ENCODE measurements around the gene TFR2.

The TFR2 gene

DNA sequence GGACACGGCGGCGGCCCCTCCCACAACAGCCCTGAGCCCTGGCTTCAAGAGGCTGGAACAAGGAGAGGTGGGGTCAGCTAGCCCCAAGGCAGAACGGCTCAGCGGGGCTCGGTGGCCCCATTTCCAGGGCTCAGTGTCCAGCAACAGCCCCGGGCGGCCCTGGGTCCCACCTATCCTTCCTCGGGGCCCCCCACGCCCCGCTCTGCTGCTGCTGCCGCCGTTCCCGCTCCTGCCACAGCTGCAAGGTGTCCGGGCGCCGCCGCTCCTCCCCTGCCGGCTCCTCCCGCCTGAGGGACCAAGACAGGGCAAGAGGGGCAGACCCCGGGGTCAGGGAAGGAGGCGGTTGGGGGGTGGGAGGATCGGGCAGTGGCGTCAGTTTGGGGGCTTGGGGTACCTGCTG, 64.2 kb downstream of the TFR2 start:
- H3K9ac ChIP-seq (ENCODE audit: low read depth, low read length), result no peak overlapping the region
- H3K4me3 ChIP-seq (ENCODE audit: low read length), result no peak overlapping the region
- H3K9me3 ChIP-seq (ENCODE audit: insufficient read depth, low read depth, low read length), result no peaks in the 10 kb centered on the region
- H3K27ac ChIP-seq (ENCODE audit: low read length), result no peak overlapping the region
- H3K4me1 ChIP-seq (ENCODE audit: insufficient read depth, low read length), result peaks cover under 1% of the 10 kb centered on the region
- H3K36me3 ChIP-seq (ENCODE audit: insufficient read depth, low read depth, low read length), result peaks cover 52% of the 10 kb centered on the region
- no peaks in the 10 kb centered on the region for H3K27me3 ChIP-seq (ENCODE audit: insufficient read depth, low read length)

DNA sequence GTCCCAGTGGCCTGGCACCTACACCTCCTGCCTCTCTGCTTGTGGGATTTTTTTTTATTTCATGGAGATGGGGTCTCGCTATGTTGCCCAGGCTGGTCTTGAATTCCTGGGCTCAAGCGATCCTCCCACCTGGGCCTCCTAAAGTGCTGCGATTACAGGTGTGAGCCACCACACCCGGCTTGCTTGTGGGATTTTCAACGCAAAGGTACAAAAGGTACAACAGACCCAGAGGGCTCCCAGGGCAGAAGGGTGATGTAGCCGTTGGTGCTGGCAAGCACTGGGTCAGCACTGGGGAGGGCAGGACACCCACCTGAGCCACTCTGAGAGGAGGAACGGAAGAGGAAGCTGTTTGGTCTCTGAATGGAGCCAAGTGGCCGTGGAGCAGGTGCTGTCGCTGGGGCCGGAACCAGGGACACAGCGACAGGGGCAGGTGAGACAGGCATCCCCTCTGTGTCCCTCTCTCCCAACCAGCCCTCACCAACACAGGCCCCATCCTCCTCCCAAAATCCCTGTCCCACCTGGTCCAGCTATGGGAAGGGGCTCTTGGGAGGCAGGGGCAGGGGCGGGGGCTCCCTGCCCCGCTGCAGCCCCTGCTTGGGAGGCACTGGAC, 64.9 kb downstream of the TFR2 start:
- Histone ChIP-seq H3K4me3 (ENCODE audit: low read length) (no peak overlapping the region), H3K27ac (ENCODE audit: low read length) (no peak overlapping the region), H3K9me3 (ENCODE audit: insufficient read depth, low read depth, low read length) (no peaks in the 10 kb centered on the region), H3K9ac (ENCODE audit: low read depth, low read length) (no peak overlapping the region), H3K36me3 (ENCODE audit: insufficient read depth, low read depth, low read length) (peaks cover 46% of the 10 kb centered on the region), H3K27me3 (ENCODE audit: insufficient read depth, low read length) (peaks cover 5% of the 10 kb centered on the region; the same call in 1 of the 2 replicates), H3K4me1 (ENCODE audit: insufficient read depth, low read length) (peaks cover 7% of the 10 kb centered on the region)

DNA sequence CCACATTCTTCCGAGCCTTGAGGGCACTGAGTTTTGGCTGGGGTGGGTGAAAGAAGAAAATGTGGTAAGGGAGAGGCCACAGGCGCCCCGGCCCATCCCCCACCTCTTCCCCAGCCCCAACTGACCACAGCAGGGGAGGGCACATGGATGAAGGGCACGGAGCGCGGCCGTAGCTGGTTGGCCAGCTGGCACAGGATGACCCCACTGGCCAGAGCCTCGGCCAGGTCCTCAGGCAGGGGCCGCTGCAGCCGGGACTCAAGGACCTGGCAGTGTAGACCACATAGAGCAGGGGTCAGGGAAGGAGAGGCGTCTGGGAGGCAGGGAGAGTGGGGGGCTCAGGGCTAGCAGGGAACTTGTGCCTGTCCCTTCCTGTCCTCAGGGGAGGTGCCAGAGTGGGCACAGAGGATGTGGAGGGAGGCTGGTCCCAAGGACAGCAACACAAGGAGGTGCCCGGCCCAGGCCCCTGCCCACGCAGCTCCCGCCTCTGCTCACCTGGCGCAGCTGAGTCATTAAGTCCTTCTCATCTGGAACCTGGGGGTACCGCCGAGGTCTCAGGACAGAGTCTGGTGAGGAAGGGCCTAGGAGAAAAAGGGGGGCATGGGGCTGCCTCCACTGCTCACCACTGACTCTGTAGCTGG, 65.5 kb downstream of the TFR2 start:
- Histone ChIP-seq H3K9me3 (ENCODE audit: insufficient read depth, low read depth, low read length) (no peaks in the 10 kb centered on the region), H3K27me3 (ENCODE audit: insufficient read depth, low read length) (peaks cover 11% of the 10 kb centered on the region; the same call in 1 of the 2 replicates), H3K36me3 (ENCODE audit: insufficient read depth, low read depth, low read length) (peaks cover 39% of the 10 kb centered on the region), H3K4me3 (ENCODE audit: low read length) (no peak overlapping the region), H3K4me1 (ENCODE audit: insufficient read depth, low read length) (peaks cover 10% of the 10 kb centered on the region), H3K9ac (ENCODE audit: low read depth, low read length) (no peak overlapping the region), H3K27ac (ENCODE audit: low read length) (no peak overlapping the region)

DNA sequence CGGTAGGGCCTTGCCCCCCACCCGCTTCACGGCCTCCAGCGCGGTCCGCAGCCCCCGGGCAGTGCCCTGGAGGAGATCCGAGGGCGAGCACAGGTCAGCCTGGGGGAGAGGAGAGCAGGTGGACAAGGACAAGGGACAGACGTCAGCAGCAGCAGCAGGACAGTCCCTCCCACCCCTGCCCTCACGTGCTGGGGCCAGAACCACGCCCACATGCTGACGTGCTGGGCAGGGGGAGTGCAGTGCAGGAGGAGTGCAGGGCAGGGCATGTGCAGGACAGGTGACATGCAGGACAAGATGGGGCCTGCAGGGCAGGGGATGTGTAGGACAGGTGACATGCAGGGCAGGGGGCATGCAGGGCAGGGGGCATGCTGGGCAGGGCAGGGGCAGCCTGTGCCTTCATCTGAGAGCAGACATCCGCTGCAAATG, 66.1 kb downstream of the TFR2 start:
- Histone ChIP-seq H3K9me3 (ENCODE audit: insufficient read depth, low read depth, low read length) (no peaks in the 10 kb centered on the region), H3K27me3 (ENCODE audit: insufficient read depth, low read length) (peaks cover 15% of the 10 kb centered on the region; the same call in 1 of the 2 replicates), H3K4me1 (ENCODE audit: insufficient read depth, low read length) (peaks cover 10% of the 10 kb centered on the region), H3K4me3 (ENCODE audit: low read length) (no peak overlapping the region), H3K36me3 (ENCODE audit: insufficient read depth, low read depth, low read length) (peaks cover 33% of the 10 kb centered on the region), H3K9ac (ENCODE audit: low read depth, low read length) (no peak overlapping the region), H3K27ac (ENCODE audit: low read length) (no peak overlapping the region)

GRCh38 chr7:100574362-100575205, 66.8 kb downstream of the TFR2 start:
- Histone ChIP-seq H3K4me1 (ENCODE audit: insufficient read depth, low read length) (peaks cover 10% of the 10 kb centered on the region), H3K9me3 (ENCODE audit: insufficient read depth, low read depth, low read length) (no peaks in the 10 kb centered on the region), H3K27ac (ENCODE audit: low read length) (no peak overlapping the region), H3K36me3 (ENCODE audit: insufficient read depth, low read depth, low read length) (peaks cover 27% of the 10 kb centered on the region), H3K4me3 (ENCODE audit: low read length) (no peak overlapping the region), H3K9ac (ENCODE audit: low read depth, low read length) (no peak overlapping the region), H3K27me3 (ENCODE audit: insufficient read depth, low read length) (peaks cover 17% of the 10 kb centered on the region; the same call in 1 of the 2 replicates)

DNA sequence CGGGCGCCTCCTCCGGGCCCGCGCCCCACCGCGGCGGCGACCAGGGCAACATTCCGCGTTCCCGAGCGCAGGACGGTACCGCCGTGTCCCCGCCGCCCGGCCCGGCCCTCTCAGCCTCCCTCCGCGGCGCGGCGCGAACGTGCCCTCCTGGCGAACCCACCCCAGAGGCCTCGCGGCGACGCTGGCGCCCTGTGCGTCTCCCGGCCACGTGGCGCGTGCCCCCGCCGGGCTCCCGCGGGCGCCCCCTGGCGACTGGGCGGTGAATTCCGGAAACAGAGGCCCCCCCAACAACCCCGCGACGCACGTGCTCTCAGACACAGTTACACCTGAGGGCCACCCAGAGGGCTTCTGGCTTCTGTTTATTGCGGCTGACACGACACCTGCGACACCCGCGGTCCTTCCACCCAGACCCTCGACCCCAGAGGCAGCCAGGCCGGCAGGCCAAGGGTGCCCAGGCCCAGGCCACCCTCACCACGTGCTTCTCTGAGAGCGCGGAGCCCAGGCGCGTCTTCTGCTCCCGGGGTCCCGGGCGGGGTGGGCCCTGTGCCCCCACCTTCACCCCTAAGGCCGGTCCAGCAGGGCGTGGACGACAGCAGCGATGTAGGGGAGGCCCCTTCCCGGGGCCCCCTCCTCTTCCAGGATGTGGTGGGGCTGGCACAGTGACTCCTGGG, 67.5 kb downstream of the TFR2 start, which contains the start of gene SAP25:
TSS of gene SAP25 (minus strand) at position 210 of the 671 bp plus-strand sequence. CDS start at position 52, 158 bp downstream.
- H3K4me1 ChIP-seq (ENCODE audit: insufficient read depth, low read length), result peaks cover 10% of the 10 kb centered on the region
- H3K36me3 ChIP-seq (ENCODE audit: insufficient read depth, low read depth, low read length), result peaks cover 22% of the 10 kb centered on the region

DNA sequence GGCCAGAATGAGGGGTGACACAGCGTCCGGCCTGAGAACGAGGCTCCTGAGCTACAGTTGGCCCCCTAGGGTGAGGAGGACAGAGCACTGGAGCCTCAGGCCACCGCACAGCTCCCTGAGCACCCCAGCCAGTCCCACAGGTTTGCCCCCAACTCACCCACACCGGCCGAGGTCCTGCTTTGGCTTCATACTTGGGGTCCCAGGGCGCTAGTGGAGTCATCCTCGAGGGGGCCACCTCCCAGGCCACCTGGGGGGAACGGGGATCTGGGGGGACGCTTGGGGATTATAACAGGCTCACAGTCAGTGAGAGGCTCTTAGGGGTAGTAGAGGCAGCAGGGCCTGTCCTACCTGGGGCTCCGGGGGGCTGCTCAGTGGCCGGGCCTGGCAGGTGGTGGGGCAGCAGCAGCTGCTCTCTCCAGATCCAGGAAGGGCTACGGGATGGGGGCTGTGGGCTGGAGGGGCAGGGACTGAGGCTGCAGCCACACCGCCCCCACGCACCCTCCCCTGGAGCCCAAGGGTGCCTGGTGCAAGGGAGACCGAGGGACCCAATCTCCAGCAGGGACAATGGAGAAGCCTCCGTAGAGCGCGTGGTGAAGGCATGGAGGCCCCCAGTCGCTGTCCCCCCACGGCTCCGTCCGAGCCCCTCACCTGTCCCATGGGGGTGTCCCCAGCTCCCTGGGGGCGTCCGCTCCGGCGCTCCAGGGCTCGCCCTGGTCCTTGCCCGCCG, 68.2 kb downstream of the TFR2 start:
- no peak overlapping the region for H3K27ac ChIP-seq (ENCODE audit: low read length)
- H3K4me1 ChIP-seq (ENCODE audit: insufficient read depth, low read length), result peaks cover 10% of the 10 kb centered on the region
- no peak overlapping the region for H3K4me3 ChIP-seq (ENCODE audit: low read length)
- H3K36me3 ChIP-seq (ENCODE audit: insufficient read depth, low read depth, low read length), result peaks cover 17% of the 10 kb centered on the region
- no peak overlapping the region for H3K9ac ChIP-seq (ENCODE audit: low read depth, low read length)
- no peaks in the 10 kb centered on the region for H3K9me3 ChIP-seq (ENCODE audit: insufficient read depth, low read depth, low read length)
- H3K27me3 ChIP-seq (ENCODE audit: insufficient read depth, low read length), result peaks cover 24% of the 10 kb centered on the region; the same call in 1 of the 2 replicates

More for the DNA sequence above, 67.5 kb downstream of the TFR2 start, which contains the start of gene SAP25:
- Histone ChIP-seq H3K27ac (ENCODE audit: low read length) (no peak within 1 kb of the TSS), H3K9me3 (ENCODE audit: insufficient read depth, low read depth, low read length) (no peaks in the 10 kb centered on the region), H3K9ac (ENCODE audit: low read depth, low read length) (no peak within 1 kb of the TSS), H3K27me3 (ENCODE audit: insufficient read depth, low read length) (peaks cover 21% of the 10 kb centered on the region; the same call in 1 of the 2 replicates), H3K4me3 (ENCODE audit: low read length) (no peak within 1 kb of the TSS)

DNA sequence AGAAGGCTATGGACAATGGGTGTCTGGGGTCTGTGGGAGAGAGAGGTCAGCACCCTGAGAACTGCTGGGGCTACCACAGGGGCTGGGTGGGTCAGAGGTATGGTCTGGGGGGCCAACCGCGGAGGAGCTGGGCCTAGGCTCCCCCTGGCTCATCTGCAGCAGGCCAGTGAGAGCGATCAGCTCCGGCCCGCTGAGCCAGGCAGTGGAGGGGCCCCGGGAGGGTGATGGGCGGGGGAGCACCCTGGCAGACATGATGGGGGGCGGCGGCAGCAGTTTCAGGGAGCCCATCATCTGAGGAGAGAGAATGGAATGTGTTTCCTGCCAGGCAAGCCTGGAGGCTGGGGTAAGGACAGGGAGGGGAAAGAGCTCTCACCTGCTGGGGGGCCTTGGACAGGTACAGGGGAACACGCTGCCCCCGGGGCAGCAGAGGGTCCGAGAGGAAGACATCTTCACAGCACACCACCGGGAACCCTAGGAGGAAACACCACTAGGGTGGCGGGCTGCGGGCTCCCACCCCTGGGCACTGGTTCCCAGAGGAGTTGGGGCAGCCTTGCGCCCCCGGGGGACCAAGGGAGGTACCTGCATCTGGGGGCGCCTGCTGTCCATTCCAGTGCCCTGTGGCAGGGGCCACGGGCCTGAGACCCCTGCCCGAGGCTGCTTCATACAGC, 68.9 kb downstream of the TFR2 start:
- no peaks in the 10 kb centered on the region for H3K9me3 ChIP-seq (ENCODE audit: insufficient read depth, low read depth, low read length)
- H3K36me3 ChIP-seq (ENCODE audit: insufficient read depth, low read depth, low read length), result peaks cover 17% of the 10 kb centered on the region
- peak overlapping the region; percentile 45; the same call in 1 of the 2 replicates for H3K9ac ChIP-seq (ENCODE audit: low read depth, low read length)
- H3K27ac ChIP-seq (ENCODE audit: low read length), result no peak overlapping the region
- peaks cover 10% of the 10 kb centered on the region for H3K4me1 ChIP-seq (ENCODE audit: insufficient read depth, low read length)
- peaks cover 24% of the 10 kb centered on the region; the same call in 1 of the 2 replicates for H3K27me3 ChIP-seq (ENCODE audit: insufficient read depth, low read length)
- no peak overlapping the region for H3K4me3 ChIP-seq (ENCODE audit: low read length)

DNA sequence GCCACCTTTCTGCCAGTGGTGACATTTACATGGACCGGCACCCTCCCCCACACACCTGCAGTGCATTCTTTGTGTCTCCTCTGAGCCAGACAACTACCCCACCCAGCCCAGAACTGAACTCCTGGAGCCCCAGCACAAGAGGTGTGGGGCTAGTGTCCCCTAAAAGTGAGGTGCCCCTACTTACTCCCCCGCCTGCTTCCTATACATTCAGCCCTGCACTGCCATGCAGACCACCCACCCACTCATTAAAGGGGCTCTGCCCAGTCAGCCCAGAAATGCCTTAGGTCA, 69.6 kb downstream of the TFR2 start:
- Histone ChIP-seq H3K27ac (ENCODE audit: low read length) (no peak overlapping the region), H3K36me3 (ENCODE audit: insufficient read depth, low read depth, low read length) (peaks cover 15% of the 10 kb centered on the region), H3K4me1 (ENCODE audit: insufficient read depth, low read length) (peaks cover 10% of the 10 kb centered on the region), H3K9ac (ENCODE audit: low read depth, low read length) (peak overlapping the region; percentile 45; the same call in 1 of the 2 replicates), H3K9me3 (ENCODE audit: insufficient read depth, low read depth, low read length) (no peaks in the 10 kb centered on the region), H3K4me3 (ENCODE audit: low read length) (no peak overlapping the region), H3K27me3 (ENCODE audit: insufficient read depth, low read length) (peaks cover 24% of the 10 kb centered on the region; the same call in 1 of the 2 replicates)

GRCh38 chr7:100570954-100571828, 70.2 kb downstream of the TFR2 start:
- no peaks in the 10 kb centered on the region for H3K9me3 ChIP-seq (ENCODE audit: insufficient read depth, low read depth, low read length)
- H3K36me3 ChIP-seq (ENCODE audit: insufficient read depth, low read depth, low read length), result peaks cover 9% of the 10 kb centered on the region
- H3K4me1 ChIP-seq (ENCODE audit: insufficient read depth, low read length), result peaks cover 10% of the 10 kb centered on the region
- no peak overlapping the region for H3K9ac ChIP-seq (ENCODE audit: low read depth, low read length)
- peaks cover 24% of the 10 kb centered on the region; the same call in 1 of the 2 replicates for H3K27me3 ChIP-seq (ENCODE audit: insufficient read depth, low read length)
- no peak overlapping the region; the same call in 1 of the 2 replicates for H3K4me3 ChIP-seq (ENCODE audit: low read length)
- H3K27ac ChIP-seq (ENCODE audit: low read length), result no peak overlapping the region

All from iPS-20b (cell line).